ENCODE data around the gene ZNF184.
"Not testable (repeated sequence)": the region's sequence is repeated elsewhere in the genome, so short reads cannot be mapped to it uniquely, and the experiment has no call there.

The ZNF184 gene

GRCh38 chr6:27478706-27479318 is 5.9 kb upstream of the ZNF184 start:
- peak; percentile 49 for DNase-seq

GRCh38 chr6:27478141-27478705 is 5.3 kb upstream of the ZNF184 start:
- DNase-seq, result no peak

DNA sequence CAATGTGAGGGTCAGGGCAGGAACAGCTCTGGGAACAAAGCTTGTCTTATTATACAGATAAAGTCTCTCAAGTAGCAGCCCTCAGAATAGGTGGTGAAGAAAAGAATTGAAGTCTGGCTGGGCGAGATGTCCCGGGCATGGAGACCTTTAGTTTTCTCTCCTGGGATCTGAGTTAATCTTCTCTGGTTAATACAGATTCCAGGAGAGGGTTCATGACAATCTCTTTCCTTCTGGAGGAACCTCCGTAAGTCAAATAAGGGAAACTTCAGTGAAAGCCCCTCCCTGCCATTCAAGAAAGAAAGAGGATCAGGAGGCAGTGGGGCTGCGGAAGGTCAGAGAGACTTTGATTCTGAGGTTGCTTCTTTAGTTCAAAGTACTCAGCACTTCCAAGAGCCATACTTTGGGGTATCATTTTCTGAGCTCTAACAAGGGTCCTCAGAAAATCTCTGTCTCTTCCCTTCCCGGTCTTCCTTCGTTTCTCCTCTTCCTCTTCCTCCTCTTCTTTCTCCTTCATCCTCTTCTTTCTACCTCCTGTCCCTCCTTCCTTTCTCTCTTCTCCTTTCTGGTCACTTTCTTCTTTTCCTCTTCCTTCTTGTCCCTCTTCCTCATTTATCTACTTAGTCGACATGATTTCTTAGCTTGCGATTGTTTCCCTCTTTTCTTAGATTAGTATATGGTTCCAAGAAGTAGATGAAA is 4.6 kb upstream of the ZNF184 start:
- DNase-seq, result no peak

DNA sequence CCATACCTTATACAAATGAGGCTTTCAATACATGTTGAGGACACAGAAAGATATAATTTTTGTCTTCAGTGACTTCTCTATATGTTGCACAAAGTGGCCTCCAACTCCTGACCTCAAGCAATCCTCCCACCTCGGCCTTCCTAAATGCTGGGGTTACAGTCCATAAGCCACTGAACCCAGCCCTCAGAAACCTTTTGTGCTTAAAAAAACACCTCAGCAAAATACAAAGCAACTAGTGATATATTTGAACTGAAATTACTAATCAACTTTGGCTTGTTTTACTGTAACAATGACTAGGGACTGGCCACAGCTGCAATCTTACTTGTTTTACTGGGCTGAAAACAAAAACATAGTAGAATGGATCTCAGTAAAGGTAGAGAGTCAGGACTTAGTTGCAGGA is 3.2 kb upstream of the ZNF184 start:
- DNase-seq, result no peak

DNA sequence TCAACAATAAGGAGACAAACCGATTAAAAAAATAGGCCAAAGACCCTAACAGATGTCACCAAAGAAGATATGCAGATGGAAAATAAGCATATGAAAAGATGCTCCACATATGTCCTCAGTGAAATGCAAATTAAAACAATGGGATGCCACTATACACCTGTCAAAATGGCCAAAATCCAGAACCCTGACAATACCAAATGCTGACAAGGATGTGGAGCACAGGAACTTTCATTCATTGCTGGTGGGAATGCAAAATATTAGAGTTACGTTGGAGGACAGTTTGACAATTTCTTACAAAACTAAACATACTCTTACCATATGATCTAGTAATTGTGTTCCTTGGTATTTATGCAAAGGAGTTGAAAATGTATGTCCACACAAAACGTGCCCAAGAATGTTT is 1.8 kb upstream of the ZNF184 start:
- no peak for DNase-seq

GRCh38 chr6:27474172-27474465 is 1.2 kb upstream of the ZNF184 start:
- DNase-seq, result no peak

DNA sequence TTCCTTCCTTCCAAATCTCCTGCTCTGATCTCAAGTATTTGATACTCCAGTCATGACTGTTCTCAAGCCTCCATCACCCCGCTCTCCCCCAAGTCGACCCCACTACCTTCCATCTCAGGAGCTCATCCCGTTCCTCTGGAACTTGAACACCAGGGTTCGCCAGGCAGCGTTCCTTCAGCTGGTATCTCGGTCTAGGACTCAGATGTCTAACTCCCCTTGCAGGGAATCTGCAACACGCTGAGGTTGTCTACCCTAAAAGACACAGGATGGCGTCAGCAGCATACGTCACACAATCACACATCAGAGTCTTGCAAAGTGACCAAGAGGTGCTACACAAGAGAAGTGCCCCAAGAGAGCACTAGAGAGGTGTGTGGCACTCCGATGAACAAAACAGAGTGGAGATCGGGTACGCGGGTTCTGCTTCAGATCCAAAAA is 706 bp downstream of the ZNF184 start:
- peak; percentile 59 for DNase-seq

DNA sequence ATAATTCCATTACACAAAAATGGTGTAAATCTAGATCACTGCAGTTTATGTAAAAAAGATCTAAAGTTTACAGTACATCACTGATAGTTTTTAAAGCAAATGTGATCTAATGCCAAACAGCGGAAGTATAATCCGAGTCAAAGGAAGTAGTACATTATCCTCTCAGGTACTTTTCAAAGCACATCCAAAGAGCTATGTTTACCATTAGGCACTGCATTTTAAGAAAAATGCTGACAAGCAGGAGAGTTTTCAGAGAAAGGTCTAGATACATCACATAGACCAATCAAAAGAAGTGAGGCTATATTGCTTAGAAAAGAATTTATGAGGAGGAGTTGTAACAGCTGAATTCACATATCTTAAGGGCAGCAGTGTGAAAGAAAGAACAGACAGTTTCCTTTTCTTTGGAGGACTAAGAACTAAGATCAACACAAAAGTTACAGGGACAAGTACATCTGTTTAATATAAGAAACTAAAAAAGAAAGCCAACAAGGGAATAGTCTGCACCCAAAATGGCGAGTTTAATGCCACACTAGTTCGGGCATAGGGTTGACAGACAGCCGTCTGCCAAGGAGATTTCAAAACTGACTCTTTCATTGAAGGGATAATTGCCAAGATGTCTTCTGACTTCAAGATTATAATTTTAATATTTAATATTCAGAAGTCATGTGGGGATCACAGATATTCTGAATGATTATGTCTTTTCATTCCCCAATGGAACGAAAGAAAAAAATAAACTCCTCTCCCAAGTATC is 1.4 kb downstream of the ZNF184 start:
- DNase-seq, result no peak

DNA sequence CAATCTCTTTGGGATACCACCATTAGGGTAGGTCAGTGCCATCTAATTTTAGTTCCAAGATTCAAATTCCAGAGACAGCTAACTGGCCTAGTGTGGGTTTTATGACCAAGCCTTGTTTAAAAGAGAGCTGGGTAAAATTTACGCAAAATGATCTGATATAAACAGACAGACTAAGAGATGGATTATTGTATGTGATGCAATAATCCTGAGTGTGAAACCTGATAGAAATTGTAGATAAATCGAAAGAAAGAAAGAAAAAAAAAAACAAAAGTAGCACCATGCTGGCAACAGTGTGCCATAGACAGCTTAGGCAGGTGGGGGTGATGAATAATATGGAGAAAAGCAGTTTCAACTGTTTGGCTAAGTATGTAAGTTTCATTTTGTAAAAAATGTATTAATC is 2.9 kb downstream of the ZNF184 start:
- no peak for DNase-seq

DNA sequence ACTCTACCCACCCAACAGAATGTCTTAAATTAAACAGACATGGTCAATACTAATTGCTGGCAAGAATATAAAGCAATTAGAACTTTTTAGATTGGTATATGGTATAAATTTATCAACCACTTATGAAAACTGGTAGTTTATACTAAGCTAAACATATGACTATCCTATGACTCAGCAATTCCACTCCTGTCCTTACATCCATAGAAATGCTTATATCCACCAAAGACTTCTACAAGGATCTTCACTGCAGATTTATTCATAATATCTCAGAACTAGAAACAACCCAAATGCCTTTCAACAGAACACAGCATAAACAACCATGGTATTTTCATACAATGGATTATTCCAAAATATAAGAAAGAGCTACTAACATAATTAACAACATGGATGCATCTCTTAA is 4.6 kb downstream of the ZNF184 start:
- DNase-seq, result no peak

- no peak for DNase-seq
These were observed 20.4 kb downstream of the ZNF184 start for GRCh38 chr6:27452496-27452897.

GRCh38 chr6:27451660-27452390 is 21.1 kb downstream of the ZNF184 start:
- DNase-seq, result no peak

GRCh38 chr6:27448456-27448855 is 24.4 kb downstream of the ZNF184 start:
- DNase-seq, result no peak

- DNase-seq, result no peak
These were observed 30.0 kb downstream of the ZNF184 start for GRCh38 chr6:27442932-27443331.

GRCh38 chr6:27441001-27441400 is 31.9 kb downstream of the ZNF184 start:
- DNase-seq, result no peak

- DNase-seq, result no peak
These were observed 33.5 kb downstream of the ZNF184 start for GRCh38 chr6:27439371-27439770.

DNA sequence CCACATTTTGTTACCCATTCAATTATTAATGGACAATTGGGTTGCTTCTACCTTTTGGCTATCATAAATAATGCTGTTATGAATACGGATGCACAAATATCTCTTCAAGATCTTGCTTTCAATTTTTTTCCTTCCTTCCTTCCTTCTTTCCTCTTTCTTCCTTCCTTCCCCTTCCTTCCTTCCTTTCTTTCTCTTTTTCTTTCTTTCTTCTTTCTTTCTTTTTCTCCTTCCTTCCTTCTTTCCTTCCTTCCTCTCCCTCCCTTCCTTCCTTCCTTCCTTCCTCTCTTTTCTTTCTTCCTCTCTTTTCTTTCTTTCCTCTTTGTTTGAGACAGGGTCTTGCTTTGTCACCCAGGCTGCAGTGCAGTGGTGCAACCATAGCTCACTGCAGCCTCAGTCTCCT is 39.2 kb downstream of the ZNF184 start:
- no peak for DNase-seq

DNA sequence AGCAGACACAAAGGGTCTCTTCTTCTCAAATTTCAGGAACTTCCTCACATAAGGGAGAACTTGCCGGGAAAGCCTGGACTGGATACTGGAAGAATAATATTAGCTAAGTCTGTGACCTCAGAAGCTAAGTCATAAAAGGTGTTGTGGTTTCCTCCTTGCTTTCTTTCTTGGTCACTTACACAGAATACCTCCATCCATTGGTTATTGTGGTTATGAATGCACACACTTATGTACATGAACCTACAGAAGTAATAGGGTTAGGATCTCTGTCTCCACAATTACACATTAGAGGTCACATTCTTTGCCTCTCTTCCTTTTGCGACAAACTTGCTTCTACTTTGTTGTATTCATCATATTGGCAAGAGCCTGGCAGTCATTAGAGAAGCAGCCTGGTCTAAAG is 43.9 kb downstream of the ZNF184 start:
- no peak for DNase-seq

DNA sequence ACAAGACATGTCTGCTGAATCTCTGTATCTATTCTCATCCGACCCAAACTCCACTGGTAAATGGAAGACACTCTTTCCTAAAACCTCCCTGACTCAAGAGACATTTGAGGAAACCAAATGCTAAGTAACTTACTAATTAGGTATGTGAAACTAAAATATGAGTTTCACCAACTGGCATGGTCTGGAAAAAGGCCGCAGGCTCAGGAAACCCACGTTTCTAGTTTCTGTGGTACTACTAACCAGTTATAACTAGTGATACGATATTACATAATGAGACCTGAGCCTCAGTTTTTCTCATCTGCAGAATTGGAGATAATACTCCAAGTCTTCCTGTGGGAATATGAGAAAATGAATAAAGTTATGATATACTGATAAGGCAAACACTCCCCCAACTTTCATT is 44.4 kb downstream of the ZNF184 start:
- no peak for DNase-seq

DNA sequence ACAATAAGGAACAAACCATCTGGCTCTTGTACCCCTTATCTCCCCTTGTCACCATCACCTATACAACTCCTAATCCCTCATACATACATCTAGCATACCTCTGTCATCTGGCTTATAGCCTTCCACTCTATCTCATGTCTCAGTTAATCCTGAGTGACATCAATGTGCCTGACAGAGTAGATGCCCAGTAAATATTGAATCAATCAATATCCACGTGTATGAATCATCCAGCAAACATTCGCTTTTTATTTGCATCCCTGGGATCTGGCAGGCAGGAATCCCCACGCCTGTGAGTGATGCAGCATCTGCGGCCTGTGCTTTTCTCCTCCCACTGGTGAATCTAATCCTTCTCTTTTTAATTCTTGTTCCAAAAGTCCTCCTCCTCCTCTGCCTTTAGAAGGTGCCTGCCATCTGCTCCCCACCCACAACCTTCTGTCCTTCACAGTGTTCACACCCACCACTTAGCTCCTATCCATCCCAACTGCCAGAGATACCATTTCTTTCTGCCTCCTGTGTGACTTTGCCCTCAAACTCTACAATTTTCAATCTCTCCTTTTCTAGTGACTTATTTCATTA is 46.8 kb downstream of the ZNF184 start:
- no peak for DNase-seq

DNA sequence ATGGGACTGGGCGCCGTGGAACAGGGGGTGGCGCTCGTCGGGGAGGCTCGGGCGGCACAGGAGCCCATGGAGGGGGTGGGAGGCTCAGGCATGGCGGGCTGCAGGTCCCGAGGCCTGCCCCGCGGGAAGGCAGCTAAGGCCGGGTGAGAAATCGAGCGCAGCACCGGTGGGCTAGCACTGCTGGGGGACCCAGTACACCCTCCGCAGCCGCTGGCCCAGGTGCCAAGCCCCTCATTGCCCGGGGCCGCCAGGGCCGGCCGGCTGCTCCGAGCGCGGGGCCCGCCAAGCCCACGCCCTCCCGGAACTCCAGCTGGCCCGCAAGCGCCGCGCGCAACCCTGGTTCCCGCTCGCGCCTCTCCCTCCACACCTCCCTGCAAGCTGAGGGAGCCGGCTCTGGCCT is 48.1 kb downstream of the ZNF184 start:
- DNase-seq, result not testable (repeated sequence)

DNA sequence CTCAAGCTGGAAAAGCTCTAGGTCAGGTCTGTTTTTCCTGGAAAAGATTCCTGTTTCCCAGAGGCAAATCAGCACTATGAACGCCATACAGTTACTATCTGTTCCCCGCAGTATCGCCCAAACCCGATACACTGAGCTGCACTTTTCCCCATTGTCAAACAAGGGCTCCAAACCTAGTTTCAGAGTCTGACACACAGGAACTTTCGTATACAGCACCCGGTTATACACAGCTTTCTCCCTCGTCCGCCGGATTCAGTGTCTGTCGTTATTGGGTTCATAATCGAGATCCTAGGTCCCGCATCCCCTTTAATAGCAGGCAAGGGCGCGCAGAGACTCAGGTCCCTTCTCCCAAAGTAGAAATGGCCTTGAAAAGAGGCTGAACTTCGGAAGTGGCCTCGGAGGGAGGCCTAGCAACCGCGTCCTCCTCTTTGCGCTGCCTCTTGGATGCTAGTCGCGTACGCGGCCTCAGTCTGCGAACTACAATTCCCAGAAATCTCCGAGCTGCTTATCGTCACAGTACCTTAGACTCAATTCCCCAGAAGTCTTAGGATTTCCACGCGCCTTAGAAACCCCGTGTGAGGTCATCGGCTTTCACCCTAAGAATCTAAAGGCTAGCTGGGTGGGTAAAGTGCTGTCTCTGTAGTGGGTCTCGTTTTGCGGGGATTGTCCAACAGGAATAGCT is 50.1 kb downstream of the ZNF184 start:
- DNase-seq, result no peak

All from NCI-H1092 treated with DMSO at 0.1 percent for 48 hours (cell line).